Measurements from ENCODE around the gene GPHA2.

The GPHA2 gene

DNA sequence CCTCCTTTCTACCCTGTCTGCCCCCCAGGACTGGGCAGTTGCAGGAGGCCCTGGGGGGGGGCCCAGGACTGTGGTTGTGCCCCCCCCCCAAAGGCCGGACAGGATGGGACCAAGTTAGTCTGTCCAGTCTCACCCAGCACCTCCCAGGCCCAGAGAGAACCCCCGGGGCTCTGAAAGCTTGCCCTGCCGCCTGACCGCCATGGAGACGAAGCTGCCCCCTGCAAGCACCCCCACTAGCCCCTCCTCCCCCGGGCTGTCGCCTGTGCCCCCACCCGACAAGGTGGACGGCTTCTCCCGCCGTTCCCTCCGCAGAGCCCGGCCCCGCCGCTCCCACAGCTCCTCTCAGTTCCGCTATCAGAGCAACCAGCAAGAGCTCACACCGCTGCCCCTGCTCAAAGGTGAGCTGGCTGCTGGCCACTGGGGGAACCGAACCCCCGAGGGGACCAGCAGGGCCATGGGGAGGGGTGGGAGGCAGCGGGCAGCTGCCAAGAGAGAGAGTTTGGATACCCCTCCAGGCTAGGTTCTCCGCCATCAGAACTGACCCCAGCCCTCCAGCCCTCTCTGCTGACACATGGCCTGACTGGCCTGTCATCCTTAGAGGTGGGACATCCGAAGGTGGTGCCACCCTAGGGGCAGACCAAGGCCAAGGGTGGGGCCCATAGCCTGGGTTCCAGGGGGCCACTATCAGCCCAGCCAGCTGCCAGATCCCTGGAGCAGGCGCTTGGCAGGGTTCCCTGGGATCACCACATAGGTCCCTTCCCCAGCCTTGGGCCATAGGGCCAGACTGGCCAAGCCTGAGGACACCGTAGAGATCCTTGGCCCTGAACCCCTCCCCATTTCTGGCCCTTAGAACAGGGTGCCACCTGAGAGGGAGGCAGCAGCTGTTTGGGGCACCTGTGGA, 9.9 kb downstream of the GPHA2 start:
- no peaks in the 10 kb centered on the region for H3K36me3 ChIP-seq (ENCODE audit: insufficient read depth, low read length)
- no peak overlapping the region for H3K9ac ChIP-seq (ENCODE audit: insufficient read length)
- H3K4me3 ChIP-seq, result no peak overlapping the region
- H3K27ac ChIP-seq, result no peak overlapping the region
- DNase-seq (ENCODE audit: low read depth, low spot score), result no peak
- TF ChIP-seq EZH2 (IDR thresholded peaks at IDR 0.05) (no peak), FOXP2 (optimal IDR thresholded peaks at IDR 0.05; ENCODE audit: control extremely low read depth, extremely low read length, insufficient read depth) (no peak), POLR2AphosphoS5 (IDR thresholded peaks at IDR 0.05; ENCODE audit: borderline replicate concordance, low read depth, low read length) (no peak)
- no peaks in the 10 kb centered on the region for H3K9me3 ChIP-seq (ENCODE audit: low read depth, low read length)

DNA sequence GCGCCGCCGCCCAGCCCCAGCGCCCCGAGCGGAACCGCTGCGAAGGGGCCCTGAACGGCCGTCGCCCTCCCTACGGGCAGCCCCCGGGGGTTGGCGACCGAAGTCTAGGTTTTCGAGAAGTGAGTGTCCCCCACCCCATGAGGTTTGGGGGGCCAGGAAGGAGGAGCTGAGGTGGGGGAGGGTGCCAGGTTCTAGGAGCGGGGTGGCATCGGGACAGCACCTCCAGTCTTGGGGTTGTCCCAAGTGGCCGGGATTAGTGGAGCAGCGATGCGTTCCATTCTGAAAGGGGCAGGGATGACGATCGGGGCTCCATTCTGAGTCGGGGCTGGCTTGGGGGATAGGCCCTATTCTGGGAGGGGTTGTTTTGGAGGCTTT, 10.8 kb downstream of the GPHA2 start:
- Histone ChIP-seq H3K36me3 (ENCODE audit: insufficient read depth, low read length) (no peaks in the 10 kb centered on the region), H3K4me3 (peak overlapping the region; percentile 85), H3K9me3 (ENCODE audit: low read depth, low read length) (no peaks in the 10 kb centered on the region), H3K9ac (ENCODE audit: insufficient read length) (peak overlapping the region; percentile 62), H3K27ac (no peak overlapping the region)
- TF ChIP-seq EZH2 (IDR thresholded peaks at IDR 0.05) (no peak), FOXP2 (optimal IDR thresholded peaks at IDR 0.05; ENCODE audit: control extremely low read depth, extremely low read length, insufficient read depth) (no peak), POLR2AphosphoS5 (IDR thresholded peaks at IDR 0.05; ENCODE audit: borderline replicate concordance, low read depth, low read length) (no peak)
- DNase-seq (ENCODE audit: low read depth, low spot score), result no peak

DNA sequence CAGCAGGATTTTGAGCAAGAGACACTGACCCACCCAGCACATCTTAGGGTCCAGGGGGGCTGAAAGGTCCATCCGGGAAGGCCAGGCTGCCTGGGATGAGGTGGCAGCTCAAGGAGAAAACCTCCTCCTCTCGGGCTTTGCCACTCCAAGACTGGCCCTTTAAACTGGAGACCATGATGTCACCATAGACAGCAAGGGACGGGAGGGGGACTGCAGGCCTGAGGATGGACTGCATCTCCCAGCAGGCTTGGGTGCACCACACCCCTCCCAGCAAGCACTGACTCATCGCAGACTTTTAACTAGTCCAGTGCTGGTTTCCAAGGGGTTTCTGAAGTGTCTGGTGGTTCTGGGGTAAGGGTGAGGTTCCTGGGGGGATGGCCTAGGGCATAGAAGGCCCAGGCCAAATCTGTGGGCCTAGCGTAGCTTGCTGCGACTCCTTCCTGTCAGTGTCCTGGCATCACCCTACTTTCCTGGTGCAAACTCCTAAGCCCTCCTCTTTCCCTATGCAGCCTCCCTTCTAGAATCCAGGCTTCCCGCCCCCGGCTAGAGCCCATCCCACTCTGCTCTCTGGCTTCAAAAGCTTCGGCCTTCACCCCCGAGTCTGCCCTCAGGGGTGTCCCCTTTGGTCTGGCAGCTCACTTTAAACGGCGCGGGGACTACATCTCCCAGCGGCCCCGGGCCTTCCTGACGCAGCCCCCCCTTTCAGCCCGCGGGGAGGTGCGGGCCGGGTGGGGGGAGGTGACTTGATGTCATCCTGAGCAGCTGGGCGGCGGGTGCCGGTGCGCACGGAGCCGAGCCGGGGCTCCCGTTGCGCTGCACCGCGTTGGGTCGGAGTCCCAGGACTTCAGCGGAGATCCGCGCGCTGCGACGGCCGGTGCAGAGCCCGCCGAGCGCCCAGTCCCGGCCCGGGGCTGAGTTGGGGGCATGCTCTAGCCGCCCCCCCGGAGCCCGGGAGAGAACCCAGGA, 11.5 kb downstream of the GPHA2 start, which contains the start of gene PPP2R5B:
Gene PPP2R5B (plus strand): TSS at position 746 of the 966 bp plus-strand sequence. CDS start 1,046 bp downstream, outside the sequence.
- TF ChIP-seq POLR2AphosphoS5 (IDR thresholded peaks at IDR 0.05; ENCODE audit: borderline replicate concordance, low read depth, low read length), result no peak; the same call in 1 of the 2 replicates
- no peak for TF ChIP-seq EZH2 (IDR thresholded peaks at IDR 0.05)
- TF ChIP-seq FOXP2 (optimal IDR thresholded peaks at IDR 0.05; ENCODE audit: control extremely low read depth, extremely low read length, insufficient read depth), result no peak
- H3K4me3 ChIP-seq, result peak within 1 kb of the TSS; percentile 85
- H3K9ac ChIP-seq (ENCODE audit: insufficient read length), result peak within 1 kb of the TSS; percentile 62
- no peaks in the 10 kb centered on the region for H3K9me3 ChIP-seq (ENCODE audit: low read depth, low read length)
- DNase-seq (ENCODE audit: low read depth, low spot score), result no peak
- no peaks in the 10 kb centered on the region for H3K36me3 ChIP-seq (ENCODE audit: insufficient read depth, low read length)
- peak within 1 kb of the TSS; percentile 76; the same call in 1 of the 2 replicates for H3K27ac ChIP-seq

DNA sequence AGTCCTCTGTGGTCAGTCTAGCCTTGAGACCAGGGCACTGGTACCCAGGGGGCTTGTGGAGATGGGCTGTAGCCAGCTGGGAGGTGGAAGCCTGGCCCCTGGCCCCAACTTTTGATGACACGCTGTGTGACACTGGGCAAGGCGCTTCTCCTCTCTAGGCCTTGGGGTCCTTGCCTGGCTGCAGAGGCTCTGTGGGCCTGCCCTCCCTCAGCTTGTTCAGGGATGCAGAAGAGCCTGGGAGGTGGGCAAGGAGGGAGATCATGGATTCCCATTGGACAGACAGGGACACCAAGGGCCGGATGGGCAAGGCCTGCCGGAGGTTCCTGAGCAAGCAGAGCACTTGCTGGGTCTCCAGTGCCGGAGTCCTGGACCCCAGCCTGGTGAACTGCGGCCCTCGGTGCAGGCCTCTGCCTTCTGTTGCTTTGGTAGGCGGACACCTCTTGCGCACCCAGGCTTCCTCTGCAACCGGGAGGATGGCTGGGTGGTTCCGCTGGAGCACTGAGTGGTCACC, 12.5 kb downstream of the GPHA2 start:
- no peak for DNase-seq (ENCODE audit: low read depth, low spot score)
- Histone ChIP-seq H3K9ac (ENCODE audit: insufficient read length) (no peak overlapping the region), H3K4me3 (no peak overlapping the region), H3K27ac (no peak overlapping the region), H3K9me3 (ENCODE audit: low read depth, low read length) (no peaks in the 10 kb centered on the region), H3K36me3 (ENCODE audit: insufficient read depth, low read length) (no peaks in the 10 kb centered on the region)
- TF ChIP-seq POLR2AphosphoS5 (IDR thresholded peaks at IDR 0.05; ENCODE audit: borderline replicate concordance, low read depth, low read length) (no peak), FOXP2 (optimal IDR thresholded peaks at IDR 0.05; ENCODE audit: control extremely low read depth, extremely low read length, insufficient read depth) (no peak), EZH2 (IDR thresholded peaks at IDR 0.05) (no peak)

DNA sequence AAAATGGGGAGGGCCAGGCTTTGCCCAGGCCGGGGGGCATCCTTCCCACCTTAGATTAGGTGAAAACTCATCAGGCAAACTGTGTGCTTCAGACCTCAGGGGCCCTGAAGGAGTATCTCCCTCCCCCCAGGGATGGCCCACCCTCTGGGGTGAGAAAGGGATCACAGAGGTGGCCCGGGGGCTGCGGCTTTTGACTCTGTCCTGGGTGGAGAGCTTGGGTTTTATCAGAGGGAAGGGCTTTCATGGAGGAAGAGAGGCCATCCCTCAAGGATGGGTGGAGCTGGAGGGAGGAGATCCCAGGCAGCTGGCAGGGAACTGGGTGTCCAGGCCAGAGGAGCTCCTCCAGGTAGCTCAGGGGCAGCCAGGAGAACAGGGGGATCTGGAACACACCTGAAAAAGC, 14.3 kb downstream of the GPHA2 start:
- Histone ChIP-seq H3K27ac (no peak overlapping the region), H3K36me3 (ENCODE audit: insufficient read depth, low read length) (no peaks in the 10 kb centered on the region), H3K9me3 (ENCODE audit: low read depth, low read length) (no peaks in the 10 kb centered on the region), H3K4me3 (no peak overlapping the region), H3K9ac (ENCODE audit: insufficient read length) (no peak overlapping the region)
- TF ChIP-seq EZH2 (IDR thresholded peaks at IDR 0.05), result no peak
- TF ChIP-seq FOXP2 (optimal IDR thresholded peaks at IDR 0.05; ENCODE audit: control extremely low read depth, extremely low read length, insufficient read depth), result no peak
- no peak for TF ChIP-seq POLR2AphosphoS5 (IDR thresholded peaks at IDR 0.05; ENCODE audit: borderline replicate concordance, low read depth, low read length)
- no peak for DNase-seq (ENCODE audit: low read depth, low spot score)

DNA sequence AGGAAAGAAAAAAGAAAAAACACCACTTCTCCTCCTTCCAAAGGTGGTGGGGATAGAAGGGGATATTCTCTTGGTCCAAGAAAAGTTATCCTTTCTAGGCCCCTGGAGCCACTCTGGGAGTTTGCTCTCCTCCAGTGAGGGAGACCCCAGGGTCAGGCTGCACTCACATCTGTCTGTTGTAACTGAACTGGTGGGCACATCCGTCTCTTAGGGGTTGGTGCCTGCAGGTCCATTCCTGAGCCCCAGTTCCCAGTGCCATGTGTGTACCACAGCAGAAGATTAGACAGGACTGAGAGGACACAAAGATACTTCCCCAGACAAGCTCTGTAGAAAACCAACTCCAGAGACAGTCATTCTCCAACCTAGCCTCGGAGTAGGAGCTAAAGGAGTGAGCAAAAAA, 15.6 kb downstream of the GPHA2 start:
- no peak for TF ChIP-seq EZH2 (IDR thresholded peaks at IDR 0.05)
- H3K4me3 ChIP-seq, result no peak overlapping the region
- no peak for DNase-seq (ENCODE audit: low read depth, low spot score)
- H3K9me3 ChIP-seq (ENCODE audit: low read depth, low read length), result no peaks in the 10 kb centered on the region
- H3K27ac ChIP-seq, result no peak overlapping the region
- H3K36me3 ChIP-seq (ENCODE audit: insufficient read depth, low read length), result no peaks in the 10 kb centered on the region
- no peak overlapping the region for H3K9ac ChIP-seq (ENCODE audit: insufficient read length)

DNA sequence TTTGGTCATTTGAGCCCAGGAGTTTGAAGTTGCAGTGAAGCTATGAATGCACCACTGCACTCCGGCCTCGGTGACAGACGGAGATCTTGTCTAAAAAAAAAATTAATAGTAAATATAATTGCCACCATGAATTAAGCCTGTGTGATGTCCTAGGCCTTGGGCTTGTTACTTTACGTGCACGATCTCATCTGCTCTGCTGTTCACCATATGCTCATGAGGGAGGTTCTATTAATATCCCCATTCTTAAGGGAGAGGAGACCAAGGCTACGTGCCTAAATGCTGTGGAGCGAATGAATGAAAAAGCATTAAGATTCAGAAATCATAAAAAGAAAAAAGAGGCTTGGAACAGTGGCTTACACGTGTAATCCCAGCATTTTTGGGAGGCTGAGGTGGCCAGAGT, 16.1 kb downstream of the GPHA2 start:
- TF ChIP-seq EZH2 (IDR thresholded peaks at IDR 0.05) (no peak), POLR2AphosphoS5 (IDR thresholded peaks at IDR 0.05; ENCODE audit: borderline replicate concordance, low read depth, low read length) (no peak)
- Histone ChIP-seq H3K36me3 (ENCODE audit: insufficient read depth, low read length) (no peaks in the 10 kb centered on the region), H3K9me3 (ENCODE audit: low read depth, low read length) (no peaks in the 10 kb centered on the region), H3K27ac (no peak overlapping the region), H3K4me3 (no peak overlapping the region), H3K9ac (ENCODE audit: insufficient read length) (no peak overlapping the region)
- no peak for DNase-seq (ENCODE audit: low read depth, low spot score)

DNA sequence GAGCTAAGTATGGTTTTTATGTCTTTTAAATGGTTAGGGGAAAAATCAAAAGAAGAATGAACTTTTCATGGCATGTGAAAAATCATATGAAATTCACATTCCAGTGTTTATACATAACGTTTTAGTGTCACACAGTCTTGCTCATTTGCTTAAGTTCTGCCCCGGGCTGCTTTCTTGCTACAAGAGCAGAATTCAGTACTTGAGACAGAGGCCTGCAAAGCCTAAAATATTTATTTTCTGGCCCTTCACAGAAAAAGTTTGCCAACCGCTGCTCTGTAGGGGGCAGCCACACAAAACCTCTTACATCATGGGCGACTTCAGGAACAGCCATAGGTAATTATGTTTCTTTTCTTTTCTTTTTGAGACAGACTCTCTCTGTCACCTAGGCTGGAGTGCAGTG, 17.7 kb downstream of the GPHA2 start:
- H3K9me3 ChIP-seq (ENCODE audit: low read depth, low read length), result no peaks in the 10 kb centered on the region
- peak overlapping the region; percentile 82 for H3K4me3 ChIP-seq
- no peaks in the 10 kb centered on the region for H3K36me3 ChIP-seq (ENCODE audit: insufficient read depth, low read length)
- TF ChIP-seq FOXP2 (optimal IDR thresholded peaks at IDR 0.05; ENCODE audit: control extremely low read depth, extremely low read length, insufficient read depth) (no peak), EZH2 (IDR thresholded peaks at IDR 0.05) (no peak), POLR2AphosphoS5 (IDR thresholded peaks at IDR 0.05; ENCODE audit: borderline replicate concordance, low read depth, low read length) (no peak)
- peak overlapping the region; percentile 90 for H3K27ac ChIP-seq
- peak; percentile 42 for DNase-seq (ENCODE audit: low read depth, low spot score)
- peak overlapping the region; percentile 82 for H3K9ac ChIP-seq (ENCODE audit: insufficient read length)
